Esophagus muscularis mucosa (tissue), 4 donors: ENCODE data around the gene ARHGAP40.

Experiments used
- EP300 ChIP-seq: sonication (generic); formaldehyde crosslinking; IDR thresholded peaks from one replicate; pipeline ENCODE4 v1.6.1; 2017; ENCODE audit warnings: antibody characterized with exemption
- POLR2A ChIP-seq: fragments of 450-650 bp; IDR thresholded peaks from one replicate; pipeline ENCODE4 v1.6.1; 2017; ENCODE audit warnings: antibody characterized with exemption, moderate library complexity, mild to moderate bottlenecking, low read depth
- POLR2AphosphoS5 ChIP-seq, 2 donors: sonication (generic); formaldehyde crosslinking; IDR thresholded peaks; one replicate each; pipeline ENCODE4 v1.6.1; 2017; ENCODE audit warnings: antibody characterized with exemption in 2 of 2
- TF ChIP-seq, protein P1 (sequence below), 3 experiments: fragments of 200-600 bp in 2 of 3; fragments of 450-650 bp in 1 of 3; sonication (generic) in 2 of 3; IDR thresholded peaks; one replicate each; pipeline ENCODE4 v1.5.1; 2017 to 2019; ENCODE audit warnings: antibody characterized with exemption in 3 of 3, mild to moderate bottlenecking in 2 of 3, moderate library complexity in 1 of 3

GRCh38 chr20:38600057-38600456, 1.6 kb upstream of the ARHGAP40 start:
- TF ChIP-seq, protein P1, sequence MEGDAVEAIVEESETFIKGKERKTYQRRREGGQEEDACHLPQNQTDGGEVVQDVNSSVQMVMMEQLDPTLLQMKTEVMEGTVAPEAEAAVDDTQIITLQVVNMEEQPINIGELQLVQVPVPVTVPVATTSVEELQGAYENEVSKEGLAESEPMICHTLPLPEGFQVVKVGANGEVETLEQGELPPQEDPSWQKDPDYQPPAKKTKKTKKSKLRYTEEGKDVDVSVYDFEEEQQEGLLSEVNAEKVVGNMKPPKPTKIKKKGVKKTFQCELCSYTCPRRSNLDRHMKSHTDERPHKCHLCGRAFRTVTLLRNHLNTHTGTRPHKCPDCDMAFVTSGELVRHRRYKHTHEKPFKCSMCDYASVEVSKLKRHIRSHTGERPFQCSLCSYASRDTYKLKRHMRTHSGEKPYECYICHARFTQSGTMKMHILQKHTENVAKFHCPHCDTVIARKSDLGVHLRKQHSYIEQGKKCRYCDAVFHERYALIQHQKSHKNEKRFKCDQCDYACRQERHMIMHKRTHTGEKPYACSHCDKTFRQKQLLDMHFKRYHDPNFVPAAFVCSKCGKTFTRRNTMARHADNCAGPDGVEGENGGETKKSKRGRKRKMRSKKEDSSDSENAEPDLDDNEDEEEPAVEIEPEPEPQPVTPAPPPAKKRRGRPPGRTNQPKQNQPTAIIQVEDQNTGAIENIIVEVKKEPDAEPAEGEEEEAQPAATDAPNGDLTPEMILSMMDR (IDR thresholded peaks at IDR 0.05) = no peak
- TF ChIP-seq EP300 (no peak), POLR2AphosphoS5 (IDR thresholded peaks at IDR 0.05) (no peak), POLR2A (no peak)
